Smooth muscle cell (in vitro differentiated cells): ENCODE results near the gene DQX1. TPM values are rescaled to one million over a fixed set of nuclear protein-coding genes. Genes with fewer than 3 reads are reported as not detected.

Source experiments
- DNase-seq: peaks from one replicate; lab custom pipeline; 2025; ENCODE audit not compliant: unreplicated experiment; lab: John Stamatoyannopoulos, UW
- H2AFZ ChIP-seq: fragments of 200-600 bp; sonication (generic); 2 replicates; pipeline ENCODE4 v1.6.0; 2016; ENCODE audit warnings: antibody characterized with exemption, low read depth, mild to moderate bottlenecking
- H3F3A ChIP-seq: fragments of 200-600 bp; sonication (generic); 2 replicates; pipeline ENCODE4 v1.6.0; 2017; ENCODE audit warnings: antibody characterized with exemption, low read depth
- H3K27ac ChIP-seq: fragments of 200-600 bp; sonication (generic); 2 replicates; pipeline ENCODE4 v1.5.1; 2016; ENCODE audit warnings: low read depth, mild to moderate bottlenecking
- H3K27me3 ChIP-seq: fragments of 200-600 bp; sonication (generic); 2 replicates; pipeline ENCODE4 v1.6.1; 2016; ENCODE audit warnings: low read depth, mild to moderate bottlenecking
- H3K36me3 ChIP-seq: fragments of 200-600 bp; sonication (generic); 2 replicates; pipeline ENCODE4 v1.5.1; 2016; ENCODE audit warnings: low read depth
- H3K4me1 ChIP-seq: fragments of 200-600 bp; sonication (generic); 2 replicates; pipeline ENCODE4 v1.5.1; 2016; ENCODE audit warnings: low read depth
- H3K4me2 ChIP-seq: fragments of 200-600 bp; sonication (generic); 2 replicates; pipeline ENCODE4 v1.6.0; 2016; ENCODE audit warnings: mild to moderate bottlenecking
- H3K4me3 ChIP-seq: fragments of 200-600 bp; sonication (generic); 2 replicates; pipeline ENCODE4 v1.5.1; 2016; ENCODE audit warnings: mild to moderate bottlenecking
- H3K79me2 ChIP-seq: fragments of 200-600 bp; sonication (generic); 2 replicates; pipeline ENCODE4 v1.6.0; 2016; ENCODE audit warnings: low read depth, mild to moderate bottlenecking
- H3K9ac ChIP-seq: fragments of 200-600 bp; sonication (generic); 2 replicates; pipeline ENCODE4 v1.6.0; 2016; ENCODE audit warnings: low read depth
- H3K9me3 ChIP-seq: fragments of 200-600 bp; sonication (generic); replicated peaks from 2 replicates; pipeline ENCODE4 v1.5.1; 2016; ENCODE audit warnings: low read depth
- H4K20me1 ChIP-seq: fragments of 200-600 bp; sonication (generic); 2 replicates; pipeline ENCODE4 v1.6.0; 2016; ENCODE audit warnings: low read depth
- CTCF ChIP-seq: fragments of 200-600 bp; sonication (generic); IDR thresholded peaks from 2 replicates; pipeline ENCODE4 v1.5.1; 2017; ENCODE audit warnings: borderline replicate concordance, mild to moderate bottlenecking, antibody characterized with exemption; ENCODE audit not compliant: insufficient read depth, poor library complexity, severe bottlenecking
- WGBS: methylation state at CpG from one replicate; pipeline ENCODE4 v1.1.7; 2016; ENCODE audit warnings: low lambda C conversion rate; 5-methylcytosine and 5-hydroxymethylcytosine counted together
- polyA plus RNA-seq: library from polyadenylated mRNA; unstranded; fragments of >200 nt; fragmentation: Nextera tagmentation; extraction: Ambion mirVana; gene quantifications from 2 replicates; pipeline ENCODE4 v1.2.1, GENCODE V29; 2016
- total RNA-seq: library from RNA; depleted of rRNA; stranded (reverse); fragments of >200 nt; gene quantifications from 2 replicates; pipeline ENCODE4 v1.2.3, GENCODE V29; 2014

Gene DQX1
- total and polyA plus RNA-seq, 2 experiments from 2014 or later: 0.27 TPM; not detected in 1

DNA sequence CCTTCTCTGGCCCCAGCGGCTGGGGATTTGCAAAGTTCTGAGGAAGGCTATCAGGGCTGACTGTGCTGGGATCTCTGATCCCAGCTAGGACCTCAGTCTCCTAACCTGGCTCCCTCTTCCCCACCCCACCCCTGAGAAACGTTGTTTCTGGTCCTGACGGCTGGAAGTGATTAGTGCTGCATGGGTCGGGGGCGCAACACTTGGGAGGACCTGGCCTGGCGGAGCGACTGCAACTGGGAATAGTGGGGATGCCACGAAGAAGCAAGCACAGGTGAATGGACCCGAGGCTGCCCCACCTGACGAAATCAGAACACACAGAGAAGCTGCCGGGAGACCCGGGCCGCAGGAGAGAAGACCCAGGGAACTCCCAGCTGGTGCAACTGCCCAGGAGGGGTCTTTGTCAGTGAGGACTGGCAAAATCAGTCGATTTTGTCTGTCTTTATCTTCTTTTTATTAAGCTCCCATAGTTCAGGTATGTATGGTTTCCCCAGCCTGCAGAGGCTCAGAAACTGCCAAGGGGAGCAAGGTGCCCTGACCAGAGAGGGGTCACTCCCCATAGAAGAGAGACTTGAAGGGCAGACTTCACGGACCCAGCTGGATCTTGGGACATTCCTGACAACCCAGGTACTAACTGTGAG lies 26.0 kb downstream of the DQX1 start:
- Histone ChIP-seq H3K27ac (no peak overlapping the region), H3K4me3 (peak overlapping the region; percentile 46), H4K20me1 (no peaks in the 10 kb centered on the region), H3K27me3 (peaks cover 49% of the 10 kb centered on the region), H3K4me2 (peak overlapping the region; percentile 88), H3K36me3 (no peaks in the 10 kb centered on the region), H3K4me1 (peaks cover 27% of the 10 kb centered on the region), H3K79me2 (peaks cover 4% of the 10 kb centered on the region), H2AFZ (no peak overlapping the region), H3K9ac (no peak overlapping the region), H3F3A (peaks cover 10% of the 10 kb centered on the region), H3K9me3 (no peaks in the 10 kb centered on the region)
- TF ChIP-seq CTCF: no peak
- no peak for DNase-seq
- 32% methylated on average over 13 of the region's 15 CpGs for WGBS

DNA sequence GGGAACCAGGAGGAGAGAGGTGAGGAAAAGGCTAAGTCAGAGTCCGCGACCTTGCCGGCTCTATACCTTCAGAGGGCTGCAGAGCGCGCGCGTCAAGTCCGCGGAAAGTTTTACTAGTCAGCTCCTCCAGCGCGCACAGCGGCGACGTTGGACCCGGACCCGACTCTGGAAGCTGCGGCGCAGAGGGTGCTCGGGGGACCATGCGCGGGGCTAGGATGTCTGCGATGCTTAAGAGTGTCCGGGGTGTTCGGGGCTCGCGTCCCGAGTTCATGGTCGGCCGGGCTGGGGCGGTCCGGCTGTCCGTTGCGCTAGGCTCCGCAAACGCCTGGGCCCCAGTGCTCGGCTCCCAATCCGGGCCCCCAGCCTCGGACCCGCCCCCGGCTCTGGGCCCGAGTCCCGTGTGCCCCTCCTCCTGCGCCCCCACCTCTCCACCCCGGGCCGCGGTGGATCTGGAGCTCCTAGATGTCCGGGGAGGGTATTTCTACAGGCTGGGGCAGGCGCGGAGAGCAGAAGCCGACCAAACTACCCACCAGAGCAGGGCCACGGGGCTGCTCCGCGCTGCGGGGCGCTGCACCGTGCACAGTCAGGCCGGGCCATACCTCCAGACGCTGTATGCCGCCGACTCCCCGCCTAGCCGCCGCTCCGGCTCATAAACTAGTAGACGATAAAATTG lies 26.6 kb downstream of the DQX1 start, which contains the start of gene LBX2:
LBX2 (minus strand) TSS at position 337 of the 673 bp plus-strand sequence; CDS start at position 271, 66 bp downstream.
- Histone ChIP-seq H3K9me3 (no peaks in the 10 kb centered on the region), H3K79me2 (no peaks in the 10 kb centered on the region), H3K9ac (no peak within 1 kb of the TSS), H3F3A (peaks cover 9% of the 10 kb centered on the region), H4K20me1 (no peaks in the 10 kb centered on the region), H2AFZ (no peak within 1 kb of the TSS), H3K4me2 (peak within 1 kb of the TSS; percentile 88), H3K36me3 (no peaks in the 10 kb centered on the region), H3K4me1 (peaks cover 27% of the 10 kb centered on the region), H3K4me3 (peak within 1 kb of the TSS; percentile 46), H3K27me3 (peaks cover 49% of the 10 kb centered on the region), H3K27ac (no peak within 1 kb of the TSS)
- TF ChIP-seq CTCF: no peak
- no peak for DNase-seq
- WGBS: 2% methylated on average over 62 of the region's 65 CpGs

DNA sequence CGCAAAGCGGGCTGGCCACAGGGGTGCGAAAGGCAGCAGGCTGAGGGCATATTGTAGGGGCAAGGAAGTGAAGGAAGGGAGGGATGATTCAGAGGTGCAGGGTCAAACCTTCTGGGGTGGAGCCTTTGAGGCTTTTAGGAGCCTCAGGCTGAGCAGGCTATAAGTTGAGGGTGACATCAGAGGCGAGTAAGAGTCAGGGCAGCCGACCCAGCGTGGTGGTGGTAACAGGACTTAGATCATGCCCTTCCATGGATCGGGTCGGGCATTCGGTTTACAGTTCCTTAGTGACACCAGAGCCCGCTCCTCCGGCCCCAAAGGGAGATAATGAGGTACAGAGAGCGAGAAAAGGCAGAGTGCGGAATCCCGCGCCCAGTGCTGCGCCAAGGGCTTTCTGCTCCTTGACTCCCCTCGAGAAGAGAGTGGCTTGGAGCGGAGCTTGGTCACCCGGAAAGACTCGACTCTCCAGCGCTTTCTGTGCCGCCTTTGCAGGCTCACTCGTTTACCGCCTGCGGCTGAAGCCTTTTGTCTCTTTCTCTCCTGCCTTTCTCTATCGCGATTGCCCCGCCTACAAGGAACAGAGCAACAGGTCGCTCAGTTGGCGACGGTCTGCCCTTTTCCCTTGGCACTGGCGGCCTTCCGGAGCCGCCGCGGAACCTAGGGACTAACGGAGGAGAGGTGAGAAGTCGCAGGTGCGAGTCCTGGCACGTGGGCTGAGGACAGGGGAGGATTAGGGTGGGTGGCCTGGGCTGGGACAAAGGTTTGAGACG lies 27.3 kb downstream of the DQX1 start:
- Histone ChIP-seq H3K4me1 (peaks cover 27% of the 10 kb centered on the region), H3K4me3 (peak overlapping the region; percentile 46), H3F3A (peaks cover 5% of the 10 kb centered on the region), H3K9ac (no peak overlapping the region), H2AFZ (no peak overlapping the region), H4K20me1 (no peaks in the 10 kb centered on the region), H3K4me2 (peak overlapping the region; percentile 88), H3K9me3 (no peaks in the 10 kb centered on the region), H3K79me2 (no peaks in the 10 kb centered on the region), H3K27ac (no peak overlapping the region), H3K36me3 (no peaks in the 10 kb centered on the region), H3K27me3 (peaks cover 49% of the 10 kb centered on the region)
- no peak for TF ChIP-seq CTCF
- no peak for DNase-seq
- WGBS: 2% methylated on average over 41 of the region's 41 CpGs
